HG03439 (cell line): ENCODE results near the gene WWOX.

Source experiments
- ATAC-seq: cut with Tn5 transposase; IDR thresholded peaks from one replicate; pipeline ENCODE4 v1.9.1; 2021; ENCODE audit warnings: mild to moderate bottlenecking, moderate library complexity; ENCODE audit not compliant: unreplicated experiment

The WWOX gene

GRCh38 chr16:78485917-78486257, 386.4 kb downstream of the WWOX start:
- ATAC-seq: no peak

- ATAC-seq: no peak
Observed at GRCh38 chr16:78487471-78487870, 388.0 kb downstream of the WWOX start.

DNA sequence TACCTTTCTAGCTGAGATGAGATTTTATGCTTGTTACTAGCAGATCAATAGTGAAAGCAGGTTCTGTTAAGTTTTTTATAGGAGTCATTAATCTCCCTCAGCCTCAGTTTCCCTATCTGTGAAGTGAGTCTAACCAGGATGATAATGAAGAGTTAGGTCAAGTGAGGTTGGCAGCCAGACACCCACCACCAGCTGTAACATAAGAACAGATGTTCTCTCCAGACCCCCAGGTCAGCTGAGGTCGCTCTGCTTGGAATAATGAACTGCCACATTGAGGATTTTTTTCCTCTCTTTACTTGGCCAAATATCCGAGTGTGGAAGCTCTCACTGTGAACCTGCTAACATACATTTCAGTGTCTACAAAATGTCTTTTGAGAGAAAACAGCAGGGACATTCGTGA, 389.6 kb downstream of the WWOX start:
- no peak for ATAC-seq

DNA sequence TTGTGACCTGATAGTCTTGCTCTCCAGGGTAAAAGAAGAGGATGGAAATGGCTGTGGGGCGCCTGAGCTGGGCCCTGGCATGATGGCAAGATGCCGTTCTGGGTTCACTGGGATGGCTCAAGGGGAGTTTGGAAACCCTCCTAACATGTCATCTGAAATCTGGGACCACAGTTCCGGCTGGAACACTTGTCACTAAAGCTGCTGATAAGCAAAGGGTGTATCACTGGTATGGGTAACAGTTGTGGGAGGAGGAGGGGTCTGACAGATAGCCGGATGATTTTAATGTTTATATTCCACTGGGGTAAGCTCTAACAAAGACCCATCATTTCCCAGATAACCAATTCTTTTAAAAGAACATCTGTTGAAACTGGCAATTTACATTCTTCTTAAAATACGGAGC, 390.2 kb downstream of the WWOX start:
- ATAC-seq: no peak

DNA sequence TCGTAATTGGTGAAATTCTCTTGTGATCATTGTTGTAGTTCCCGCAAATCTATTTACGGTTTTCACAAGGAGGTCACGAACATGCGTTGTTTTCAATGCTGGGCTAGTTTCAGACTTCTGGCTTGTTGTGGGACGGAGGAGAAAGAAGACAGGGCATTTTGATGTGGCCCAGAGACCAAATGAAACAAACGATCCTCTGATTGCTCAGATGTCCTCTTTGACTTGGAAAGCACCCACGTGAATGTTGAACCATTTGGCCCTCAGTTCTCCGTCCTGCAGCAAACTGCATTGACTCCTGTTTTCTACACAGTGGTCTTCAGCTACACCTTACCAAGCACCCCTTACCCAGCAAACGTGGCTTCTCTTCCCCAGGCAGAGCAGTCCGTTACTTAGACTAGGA, 391.0 kb downstream of the WWOX start:
- ATAC-seq: no peak

GRCh38 chr16:78490847-78491246, 391.4 kb downstream of the WWOX start:
- ATAC-seq: no peak

GRCh38 chr16:78493573-78493972, 394.1 kb downstream of the WWOX start:
- no peak for ATAC-seq

DNA sequence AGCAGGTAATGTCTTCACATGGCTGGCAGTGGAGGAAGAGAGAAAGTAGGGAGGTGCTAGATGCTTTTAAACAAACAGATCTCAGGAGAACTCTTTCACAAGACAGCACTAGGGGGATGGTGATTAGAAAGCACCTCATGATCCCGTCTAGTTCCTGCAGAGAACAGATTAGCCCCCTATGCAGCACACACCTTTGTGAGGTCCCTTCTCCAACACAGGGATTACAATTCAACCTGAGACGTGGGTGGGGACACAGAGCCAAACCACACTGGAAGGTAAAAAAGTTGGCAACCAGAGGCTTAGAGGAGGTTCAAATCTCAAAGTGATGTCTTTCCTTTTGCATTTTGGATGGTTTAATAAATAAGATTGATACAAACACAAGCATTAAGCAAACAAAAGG, 394.7 kb downstream of the WWOX start:
- ATAC-seq: no peak

- ATAC-seq: no peak
Observed at GRCh38 chr16:78494674-78495073, 395.2 kb downstream of the WWOX start.

DNA sequence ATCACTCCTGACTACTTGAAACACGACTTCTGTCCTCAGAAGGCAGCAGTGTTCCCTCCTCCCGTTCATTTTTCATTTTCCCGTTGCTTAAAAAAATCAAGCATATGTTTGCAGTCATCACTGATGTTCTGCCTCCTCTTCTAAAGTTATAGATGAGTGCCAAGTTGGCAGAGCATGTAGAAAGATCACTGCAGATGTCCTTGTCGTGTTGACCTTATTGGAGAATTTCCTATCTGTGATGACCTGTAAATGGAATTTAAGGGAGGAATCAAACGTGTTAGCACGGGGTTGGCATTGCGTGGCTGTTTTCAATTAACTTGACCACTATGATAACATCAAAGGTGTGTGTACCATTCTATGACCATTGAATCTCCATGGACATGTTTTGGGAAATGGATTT, 396.7 kb downstream of the WWOX start:
- ATAC-seq: no peak

DNA sequence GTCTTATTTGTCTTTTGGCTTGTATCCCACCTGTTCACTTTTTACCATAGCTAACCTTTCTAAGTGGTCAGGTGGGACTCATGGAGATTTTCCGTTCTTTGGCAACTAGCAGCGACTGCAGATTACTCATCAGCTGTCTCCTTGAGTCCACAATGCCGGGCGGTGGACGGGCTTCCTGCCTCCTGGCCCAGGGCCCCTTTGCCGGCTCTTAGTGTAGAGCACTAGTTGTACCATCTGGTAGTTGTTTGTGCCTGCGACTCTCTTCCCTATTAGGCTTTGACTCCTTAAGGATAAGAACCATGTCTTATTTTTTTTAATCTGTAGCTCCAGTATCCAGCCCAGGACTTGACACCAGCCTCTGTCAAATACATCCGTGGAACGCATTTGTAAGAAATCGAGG, 399.9 kb downstream of the WWOX start:
- no peak for ATAC-seq

GRCh38 chr16:78500659-78501270, 401.3 kb downstream of the WWOX start:
- no peak for ATAC-seq

GRCh38 chr16:78501744-78502143, 402.3 kb downstream of the WWOX start:
- ATAC-seq: no peak

DNA sequence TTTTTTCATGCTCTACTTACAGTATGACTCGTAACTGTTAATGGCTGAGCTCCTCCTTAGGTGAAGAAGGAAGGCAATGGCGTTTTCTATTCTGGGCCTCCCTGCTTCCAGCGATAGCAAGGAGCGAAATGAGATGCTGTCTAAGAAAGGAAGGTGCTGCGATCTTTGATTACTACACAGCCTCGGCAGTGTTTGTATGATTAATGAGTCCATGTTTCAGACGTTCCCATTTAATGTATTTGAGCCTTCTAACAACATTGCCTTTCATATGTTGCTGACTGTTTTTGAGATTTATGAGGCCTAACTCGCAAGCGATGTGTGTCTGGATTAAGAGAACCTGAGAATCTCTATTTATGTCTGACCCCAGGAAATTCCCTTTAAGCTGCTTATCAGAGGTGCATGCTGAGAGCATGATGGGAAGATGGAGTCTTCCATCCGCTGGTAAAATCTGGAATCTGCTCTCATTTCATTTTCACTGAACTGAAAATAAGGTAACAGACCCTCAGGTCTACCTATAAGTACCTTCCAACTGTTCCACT, 403.4 kb downstream of the WWOX start:
- ATAC-seq: no peak

- no peak for ATAC-seq
Observed at GRCh38 chr16:78503602-78504001, 404.1 kb downstream of the WWOX start.

- no peak for ATAC-seq
Observed at GRCh38 chr16:78504401-78504851, 405.0 kb downstream of the WWOX start.

DNA sequence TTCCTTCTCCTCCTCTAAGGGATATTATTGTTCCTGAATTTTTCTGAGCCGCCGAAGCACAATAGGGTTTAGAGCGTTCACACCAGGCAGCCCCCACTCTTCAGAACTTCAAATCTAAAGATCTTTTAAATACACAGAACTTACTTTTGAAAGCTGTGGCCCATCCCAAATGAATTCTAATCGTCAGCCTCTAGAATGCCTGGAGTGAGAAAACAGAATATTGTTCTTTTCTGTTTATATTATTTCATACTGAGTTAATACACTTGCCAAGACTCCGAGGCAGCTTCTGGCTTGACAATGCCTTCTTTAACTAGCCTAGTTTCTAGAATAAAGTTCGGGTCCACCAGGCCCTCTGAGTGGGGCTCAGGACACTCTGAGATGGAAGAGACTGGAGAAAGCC, 405.6 kb downstream of the WWOX start:
- ATAC-seq: no peak

DNA sequence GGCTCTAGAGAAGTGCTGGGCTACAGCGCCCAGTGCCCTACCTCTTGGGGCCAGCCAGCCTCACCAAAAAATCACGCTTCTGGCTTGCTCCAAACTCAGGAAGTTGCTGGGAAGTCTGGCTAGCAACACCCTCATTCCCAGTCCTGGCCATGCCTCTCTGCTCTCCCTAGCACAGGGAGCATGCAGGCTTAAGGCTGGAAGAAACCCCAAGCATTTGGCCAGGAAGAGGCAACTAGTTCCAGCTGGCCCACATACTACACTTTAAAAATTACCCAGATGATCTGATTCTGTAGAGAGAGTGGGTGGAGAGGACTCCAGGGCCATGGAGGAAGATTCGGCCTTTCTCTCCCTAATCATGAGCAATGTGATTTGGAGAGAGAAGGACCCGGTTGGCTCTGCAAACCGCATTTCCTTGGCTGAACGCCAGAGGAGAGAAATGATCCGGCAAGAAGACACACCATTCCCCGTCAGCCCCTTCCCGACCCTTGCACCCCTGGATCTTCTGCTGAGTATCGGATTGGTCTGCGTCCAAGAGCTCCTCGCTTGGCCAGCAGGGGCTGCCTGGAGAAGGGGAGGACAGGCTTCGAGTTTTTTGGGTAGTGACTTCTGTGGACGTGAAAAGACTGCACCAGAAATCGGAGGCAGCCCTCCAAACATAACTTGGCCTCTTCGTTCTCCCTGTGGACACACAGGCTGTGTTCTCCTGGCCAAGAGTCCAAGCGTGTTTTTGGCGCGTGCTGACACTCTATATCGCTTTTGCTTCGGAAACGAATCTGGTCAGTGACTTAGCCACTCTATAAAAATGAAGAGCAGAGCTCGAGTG, 406.3 kb downstream of the WWOX start:
- no peak for ATAC-seq

- no peak for ATAC-seq
Observed at GRCh38 chr16:78506367-78507193, 407.1 kb downstream of the WWOX start.

DNA sequence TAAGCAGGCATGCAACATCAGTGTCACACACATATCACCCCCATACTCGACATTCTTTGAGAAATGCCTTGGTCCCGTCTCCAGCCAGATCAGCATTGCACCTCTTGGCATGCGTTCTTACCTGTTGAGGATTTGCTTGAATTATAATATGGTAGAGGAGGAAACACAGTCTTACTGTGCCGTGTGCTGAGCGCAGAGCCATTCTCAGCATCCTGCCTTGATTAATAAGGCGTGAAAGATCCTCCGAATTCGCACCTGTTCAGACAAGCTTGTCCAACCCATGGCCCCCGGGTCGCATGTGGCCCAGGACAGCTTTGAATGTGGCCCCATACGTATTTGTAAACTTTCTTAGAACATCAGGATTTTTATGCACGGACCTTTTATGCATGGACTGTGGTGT, 408.1 kb downstream of the WWOX start:
- ATAC-seq: no peak

DNA sequence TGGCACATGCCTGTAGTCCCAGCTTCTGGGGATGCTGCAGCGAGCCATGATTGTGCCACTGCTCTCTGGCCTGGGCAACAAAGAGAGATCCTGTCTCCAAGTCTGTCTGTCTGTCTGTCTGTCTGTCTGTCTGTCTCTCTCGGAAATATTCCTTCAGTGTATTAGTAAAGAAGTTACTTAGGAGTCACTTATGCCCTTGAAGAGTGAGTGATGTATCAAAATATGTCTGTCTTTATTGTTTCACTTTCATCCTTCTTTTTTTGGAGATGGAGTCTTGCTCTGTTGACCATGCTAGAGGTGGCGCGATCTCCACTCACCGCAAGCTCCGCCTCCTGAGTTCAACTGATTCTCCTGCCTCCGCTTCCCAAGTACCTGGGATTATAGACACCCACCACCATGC, 410.5 kb downstream of the WWOX start:
- no peak for ATAC-seq

GRCh38 chr16:78510496-78510895, 411.0 kb downstream of the WWOX start:
- ATAC-seq: no peak
